K562 (cell line): ENCODE results near the gene SPATA25. TPM values are rescaled to one million over a fixed set of nuclear protein-coding genes. Genes with fewer than 3 reads are reported as not detected.

Experiments
- E2F4 ChIP-seq: sonication (generic); formaldehyde crosslinking; IDR thresholded peaks from 2 replicates; pipeline ENCODE4 v1.8.0; 2022; ENCODE audit warnings: mild to moderate bottlenecking, low read depth, missing genetic modification reagents
- E4F1 ChIP-seq: fragments of 250-450 bp; sonication (Bioruptor Pico); IDR thresholded peaks from 2 replicates; pipeline ENCODE4 v1.5.0; 2021; ENCODE audit warnings: mild to moderate bottlenecking, borderline replicate concordance
- MLLT1 ChIP-seq, 2 experiments: fragments of 450-650 bp; IDR thresholded peaks; 2 replicates each; pipeline ENCODE4 v1.6.1; 2016
- NCOA2 ChIP-seq, 2 experiments: fragments of 450-650 bp; IDR thresholded peaks; 2 replicates each; pipeline ENCODE4 v1.6.1; 2018; ENCODE audit warnings: mild to moderate bottlenecking in 2 of 2, moderate library complexity in 1 of 2; ENCODE audit not compliant: partially characterized antibody in 2 of 2
- NFIX ChIP-seq: fragments of 250-450 bp; sonication (Bioruptor Pico); IDR thresholded peaks from 2 replicates; pipeline ENCODE4 v1.4.0; 2020; ENCODE audit warnings: low read depth, mild to moderate bottlenecking, moderate library complexity
- polyA plus RNA-seq, 8 experiments: library from polyadenylated mRNA; depleted of rRNA in 4 of 8; stranded (reverse) in 5 of 8; unstranded in 3 of 8; fragments of >200 nt; fragmentation: Nextera tagmentation in 2 of 8; fragmentation: Illumina TruSeq in 1 of 8; extraction: Ambion mirVana in 2 of 8; extraction: Trizol in 1 of 8; gene quantifications; 2 replicates each; pipeline versions ENCODE4 v1.2.1 to v1.2.3, GENCODE V29; 2011 to 2014; ENCODE audit warnings: inconsistent platforms in 1 of 8, missing spikeins in 1 of 8
- total RNA-seq, 7 experiments: library from RNA; depleted of rRNA in 6 of 7; stranded (reverse); fragments of >200 nt in 6 of 7; fragmentation: Illumina TruSeq in 2 of 7; extraction: Trizol in 2 of 7; gene quantifications; 2 replicates each; pipeline versions ENCODE4 v1.2.1 to v1.2.3, GENCODE V29; 2011 to 2021; ENCODE audit warnings: low replicate concordance in 1 of 7

SPATA25 gene
- total and polyA plus RNA-seq, 9 of the 15 experiments (the other 6 are each of a cell fraction or from before 2014, with no cell fraction given) = 0.21 to 0.95 (median 0.53) TPM; not detected in 3

GRCh38 chr20:45888681-45889080, 1.3 kb upstream of the SPATA25 start (continued):
- TF ChIP-seq MLLT1 (IDR thresholded peaks at IDR 0.05) = no peak
- TF ChIP-seq E2F4 (CRISPR knock-in tag) = no peak
- no peak for TF ChIP-seq E4F1
- no peak for TF ChIP-seq NCOA2 (IDR thresholded peaks at IDR 0.05; ENCODE audit: partially characterized antibody in 2 of 2)
- no peak for TF ChIP-seq NFIX (CRISPR knock-in tag)
